Ascending aorta (tissue), 2 donors: ENCODE measurements around the gene NCKAP5. TPM values are rescaled to one million over a fixed set of nuclear protein-coding genes. Genes with fewer than 3 reads are reported as not detected.

Source experiments
- DNase-seq, 2 donors: peaks; one replicate each; pipeline ENCODE4 v3.0.0-alpha.2; 2019; ENCODE audit warnings: low spot score in 2 of 2
- H3K27ac ChIP-seq, 2 donors: fragments of 200-600 bp; sonication (generic); one replicate each; pipeline ENCODE4 v1.5.1; 2016 to 2017; ENCODE audit warnings: mild to moderate bottlenecking in 1 of 2
- H3K27me3 ChIP-seq: fragments of 200-600 bp; sonication (generic); one replicate; pipeline ENCODE4 v1.5.1; 2017
- H3K36me3 ChIP-seq, 2 donors: fragments of 200-600 bp; sonication (generic); one replicate each; pipeline ENCODE4 v1.5.1; 2016
- H3K4me1 ChIP-seq, 2 donors: fragments of 200-600 bp; sonication (generic); one replicate each; pipeline ENCODE4 v1.5.1; 2016 to 2017; ENCODE audit warnings: mild to moderate bottlenecking in 1 of 2
- H3K4me3 ChIP-seq, 2 donors: fragments of 200-600 bp; sonication (generic); one replicate each; pipeline ENCODE4 v1.5.1; 2016 to 2017; ENCODE audit warnings: mild to moderate bottlenecking in 1 of 2
- H3K9me3 ChIP-seq, 2 donors: fragments of 200-600 bp; sonication (generic); one replicate each; pipeline ENCODE4 v1.5.1; 2016
- intact Hi-C: fragments of 100-400 bp; cut with DNase I; formaldehyde crosslinking; loops from one replicate; pipeline ENCODE4 v1.15.1; 2023
- total RNA-seq: library from RNA; depleted of rRNA; stranded (reverse); fragments of >200 nt; gene quantifications from one replicate; pipeline ENCODE4 v1.1.0, GENCODE V29; 2016
- TF ChIP-seq, protein P1 (sequence below), 3 experiments: fragments of 200-600 bp in 2 of 3; fragments of 450-650 bp in 1 of 3; sonication (generic) in 2 of 3; IDR thresholded peaks; one replicate each; pipeline ENCODE4 v1.5.1; 2016 to 2019; ENCODE audit warnings: antibody characterized with exemption in 3 of 3, mild to moderate bottlenecking in 1 of 3, moderate library complexity in 1 of 3

The NCKAP5 gene
- total RNA-seq, 1 donor from 2014 or later = 0.75 TPM

DNA sequence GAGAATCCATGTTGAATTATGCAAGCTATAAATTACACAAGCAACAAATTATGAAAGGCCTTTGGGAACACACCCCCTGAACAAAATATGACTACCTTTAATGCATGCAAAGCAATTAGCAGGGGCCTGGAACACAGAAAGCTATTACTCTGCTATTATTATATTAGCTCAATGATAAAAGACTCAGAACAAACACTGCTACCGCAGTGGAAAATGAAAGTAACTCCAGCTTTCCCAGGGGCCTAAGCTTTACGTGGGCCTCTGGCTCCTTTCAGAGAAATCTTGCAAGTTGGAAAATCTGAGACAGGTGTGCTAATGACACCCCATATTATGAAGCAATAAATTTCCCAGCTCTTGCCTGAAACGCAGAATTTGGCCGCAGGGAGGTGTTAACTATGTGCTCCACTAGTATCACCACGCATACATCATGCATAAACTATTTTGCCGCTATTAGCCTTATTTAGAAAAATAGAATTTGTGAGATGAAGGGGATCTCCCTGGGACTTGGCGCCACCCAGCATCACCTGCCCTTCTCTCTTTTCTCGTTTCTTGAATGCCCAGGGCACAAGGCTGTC, 576.7 kb downstream of the NCKAP5 start:
- no peak for DNase-seq
- no peaks in the 10 kb centered on the region for H3K36me3 ChIP-seq
- no peaks in the 10 kb centered on the region for H3K9me3 ChIP-seq
- no peaks in the 10 kb centered on the region for H3K27me3 ChIP-seq
- H3K4me1 ChIP-seq = no peaks in the 10 kb centered on the region
- H3K4me3 ChIP-seq = no peak overlapping the region
- intact Hi-C loops = no loop called here
- no peak overlapping the region for H3K27ac ChIP-seq
- TF ChIP-seq, protein P1, sequence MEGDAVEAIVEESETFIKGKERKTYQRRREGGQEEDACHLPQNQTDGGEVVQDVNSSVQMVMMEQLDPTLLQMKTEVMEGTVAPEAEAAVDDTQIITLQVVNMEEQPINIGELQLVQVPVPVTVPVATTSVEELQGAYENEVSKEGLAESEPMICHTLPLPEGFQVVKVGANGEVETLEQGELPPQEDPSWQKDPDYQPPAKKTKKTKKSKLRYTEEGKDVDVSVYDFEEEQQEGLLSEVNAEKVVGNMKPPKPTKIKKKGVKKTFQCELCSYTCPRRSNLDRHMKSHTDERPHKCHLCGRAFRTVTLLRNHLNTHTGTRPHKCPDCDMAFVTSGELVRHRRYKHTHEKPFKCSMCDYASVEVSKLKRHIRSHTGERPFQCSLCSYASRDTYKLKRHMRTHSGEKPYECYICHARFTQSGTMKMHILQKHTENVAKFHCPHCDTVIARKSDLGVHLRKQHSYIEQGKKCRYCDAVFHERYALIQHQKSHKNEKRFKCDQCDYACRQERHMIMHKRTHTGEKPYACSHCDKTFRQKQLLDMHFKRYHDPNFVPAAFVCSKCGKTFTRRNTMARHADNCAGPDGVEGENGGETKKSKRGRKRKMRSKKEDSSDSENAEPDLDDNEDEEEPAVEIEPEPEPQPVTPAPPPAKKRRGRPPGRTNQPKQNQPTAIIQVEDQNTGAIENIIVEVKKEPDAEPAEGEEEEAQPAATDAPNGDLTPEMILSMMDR (IDR thresholded peaks at IDR 0.05) = no peak

DNA sequence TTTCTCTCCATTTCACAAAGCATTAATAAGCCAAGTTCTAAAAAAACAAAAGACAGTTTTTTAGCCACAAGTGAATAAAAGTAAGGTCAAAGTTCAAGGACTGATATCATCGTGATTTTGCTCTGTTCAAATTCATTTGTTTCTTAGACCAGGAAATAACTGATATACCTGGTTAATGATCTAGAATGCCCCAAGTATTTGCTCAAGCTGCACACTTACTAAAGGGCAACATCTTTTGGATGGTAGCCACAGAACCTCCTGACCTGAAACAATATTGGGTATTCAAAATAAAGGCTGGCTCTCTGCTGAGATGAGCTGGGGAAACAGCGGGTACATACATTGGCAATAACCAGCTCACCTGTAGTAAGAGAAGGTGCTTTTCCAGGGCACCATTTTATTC, 583.5 kb downstream of the NCKAP5 start:
- no peak overlapping the region for H3K4me3 ChIP-seq
- H3K9me3 ChIP-seq = no peaks in the 10 kb centered on the region
- H3K27ac ChIP-seq = no peak overlapping the region
- intact Hi-C loops = no loop called here
- TF ChIP-seq, protein P1 (IDR thresholded peaks at IDR 0.05) = no peak
- no peaks in the 10 kb centered on the region for H3K27me3 ChIP-seq
- no peak for DNase-seq
- H3K4me1 ChIP-seq = no peaks in the 10 kb centered on the region
- no peaks in the 10 kb centered on the region for H3K36me3 ChIP-seq

DNA sequence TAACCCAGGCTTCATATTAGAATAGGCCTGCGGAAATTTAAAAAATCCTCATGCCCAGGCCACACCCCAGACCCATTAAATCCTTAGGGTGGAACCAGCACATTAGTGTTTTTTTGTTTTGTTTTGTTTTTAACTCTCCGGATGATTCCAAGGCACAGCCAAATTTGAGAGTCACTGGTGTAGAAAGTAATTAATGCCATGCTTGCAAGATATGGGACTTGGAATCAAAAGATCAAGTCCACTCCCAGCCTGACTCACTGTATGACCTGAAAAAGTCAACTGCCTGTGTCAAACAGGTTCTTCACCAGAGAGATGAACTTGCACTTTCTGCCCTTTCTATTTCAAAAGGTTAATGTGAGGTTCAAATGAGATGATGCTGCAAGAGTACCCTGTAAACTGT, 588.0 kb downstream of the NCKAP5 start:
- no peaks in the 10 kb centered on the region for H3K9me3 ChIP-seq
- no peaks in the 10 kb centered on the region for H3K36me3 ChIP-seq
- no peak overlapping the region for H3K27ac ChIP-seq
- no peaks in the 10 kb centered on the region for H3K27me3 ChIP-seq
- intact Hi-C loops = no loop called here
- TF ChIP-seq, protein P1 (IDR thresholded peaks at IDR 0.05) = no peak
- DNase-seq = no peak
- H3K4me1 ChIP-seq = no peaks in the 10 kb centered on the region
- no peak overlapping the region for H3K4me3 ChIP-seq

DNA sequence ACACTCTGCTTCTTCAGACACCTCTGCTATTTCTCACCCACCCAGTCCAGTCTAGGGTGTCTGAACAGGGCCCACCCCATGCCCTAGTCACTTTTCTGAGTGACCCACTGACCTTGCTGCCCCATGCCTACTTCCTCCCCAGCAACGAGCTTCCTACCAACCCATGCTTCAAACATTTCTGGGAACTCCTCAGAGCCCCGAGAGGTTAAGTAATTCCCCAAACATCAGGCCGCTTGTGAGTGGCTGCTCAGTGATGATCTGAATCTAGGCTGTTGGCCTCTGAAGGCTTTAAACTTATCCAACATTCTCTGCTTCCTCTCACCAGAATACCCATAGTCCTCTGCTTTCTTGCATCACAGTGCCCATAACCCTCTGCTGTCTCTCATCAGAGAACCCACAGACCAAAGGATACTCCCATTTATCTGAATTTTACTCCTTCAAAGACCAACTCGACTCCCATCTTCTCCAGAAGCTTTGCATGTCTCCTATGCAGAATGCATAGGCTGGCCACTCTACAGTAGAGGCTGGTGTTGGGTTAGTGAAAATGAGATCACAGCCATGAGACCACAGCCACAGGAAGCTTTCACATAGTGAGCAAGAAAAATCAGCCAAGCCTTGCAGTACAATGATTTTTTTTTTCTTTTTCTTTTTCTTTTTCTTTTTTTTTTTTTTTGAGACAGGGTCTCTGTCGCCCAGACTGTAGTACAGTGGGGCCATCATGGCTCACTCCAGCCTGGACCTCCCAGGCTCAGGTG, 588.7 kb downstream of the NCKAP5 start:
- TF ChIP-seq, protein P1 (IDR thresholded peaks at IDR 0.05) = no peak
- Histone ChIP-seq H3K4me1 (no peaks in the 10 kb centered on the region), H3K27me3 (no peaks in the 10 kb centered on the region), H3K4me3 (no peak overlapping the region), H3K36me3 (no peaks in the 10 kb centered on the region), H3K9me3 (no peaks in the 10 kb centered on the region), H3K27ac (no peak overlapping the region)
- no peak for DNase-seq
- intact Hi-C loops = no loop called here

DNA sequence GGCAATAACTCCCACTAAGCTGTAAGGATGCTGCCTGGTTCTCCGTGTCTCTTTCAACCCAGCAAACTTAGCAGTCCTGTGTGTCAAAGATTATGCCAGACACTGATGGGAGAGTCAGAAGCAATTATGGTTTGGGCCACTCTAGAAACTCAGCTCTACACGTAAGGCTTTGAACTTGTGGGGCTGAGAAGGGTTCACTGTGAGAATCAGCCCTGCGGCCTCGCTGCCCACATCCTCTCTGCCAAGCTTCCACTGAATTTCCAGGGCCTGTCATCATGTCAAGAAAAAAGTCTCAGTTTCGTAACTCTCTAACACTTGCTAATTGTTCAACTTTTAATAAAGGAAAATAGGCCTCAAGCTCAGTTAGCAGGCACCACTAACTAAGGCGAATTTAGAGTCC, 589.4 kb downstream of the NCKAP5 start:
- intact Hi-C loops = no loop called here
- Histone ChIP-seq H3K27ac (no peak overlapping the region), H3K36me3 (no peaks in the 10 kb centered on the region), H3K4me1 (no peaks in the 10 kb centered on the region), H3K9me3 (no peaks in the 10 kb centered on the region), H3K4me3 (no peak overlapping the region), H3K27me3 (no peaks in the 10 kb centered on the region)
- DNase-seq = no peak
- TF ChIP-seq, protein P1 (IDR thresholded peaks at IDR 0.05) = no peak
